Transverse colon (tissue), 3 donors: ENCODE data around the gene PAFAH2.

Experiments used
- CTCF ChIP-seq, 5 experiments: fragments of 200-600 bp in 3 of 5; fragments of 450-650 bp in 2 of 5; sonication (generic) in 3 of 5; IDR thresholded peaks; 1 replicate in 2 of 5; 2 replicates in 3 of 5; pipeline ENCODE4 v1.5.1; 2016 to 2017; ENCODE audit warnings: antibody characterized with exemption in 5 of 5, inconsistent platforms in 3 of 5, mild to moderate bottlenecking in 2 of 5, moderate library complexity in 1 of 5
- EP300 ChIP-seq: sonication (generic); formaldehyde crosslinking; IDR thresholded peaks from one replicate; pipeline ENCODE4 v1.6.1; 2017; ENCODE audit warnings: antibody characterized with exemption, low read depth

- TF ChIP-seq CTCF (IDR thresholded peaks at IDR 0.05) (no peak), EP300 (no peak)
These were observed 25.1 kb upstream of the PAFAH2 start for GRCh38 chr1:26023009-26023408.
